Stimulated activated CD4-positive, alpha-beta T cell treated with anti-CD3 and anti-CD28 coated beads, Interleukin-15, amount 100 ng/mL, for 48 hours (primary cell): ENCODE results near the gene C1QTNF3.
A peak's percentile ranks its signal among the peaks of the same experiment; 100 is the strongest.
"Not testable (repeated sequence)": the region's sequence is repeated elsewhere in the genome, so short reads cannot be mapped to it uniquely, and the experiment has no call there.

Experiments
- DNase-seq, 2 donors: peaks; one replicate each; pipeline ENCODE4 v3.0.0-alpha.2; 2020; ENCODE audit warnings: low read depth in 2 of 2

The C1QTNF3 gene

DNA sequence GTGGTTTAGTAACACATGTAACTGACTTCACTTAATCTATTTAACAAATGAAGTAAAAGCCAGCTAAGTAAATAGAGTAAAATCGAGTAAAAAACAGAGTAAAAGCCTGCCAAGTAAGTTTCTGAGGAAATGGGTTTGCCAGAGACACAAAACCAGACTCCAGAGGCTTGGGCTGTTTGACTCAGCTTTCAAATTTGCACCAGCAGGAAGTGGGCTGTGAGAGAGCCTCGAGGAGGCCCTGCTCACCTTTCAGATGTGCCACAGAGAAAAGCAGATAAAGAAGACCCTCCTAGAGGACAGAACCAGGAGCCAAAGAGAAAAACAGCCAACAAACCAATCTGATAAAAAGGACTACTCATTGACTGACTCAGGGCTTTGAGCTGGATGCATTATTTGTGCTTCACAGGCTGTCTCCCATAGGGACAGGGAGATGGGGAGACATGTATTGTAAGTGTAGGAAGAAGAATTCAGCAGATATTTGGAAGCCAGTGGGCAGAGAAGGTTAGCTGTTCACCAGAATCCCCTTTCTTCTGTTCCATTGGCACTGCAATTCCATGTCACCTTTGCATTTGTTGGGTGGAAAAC lies 20.8 kb downstream of the C1QTNF3 start:
- peak; percentile 34 to 40 for DNase-seq

DNA sequence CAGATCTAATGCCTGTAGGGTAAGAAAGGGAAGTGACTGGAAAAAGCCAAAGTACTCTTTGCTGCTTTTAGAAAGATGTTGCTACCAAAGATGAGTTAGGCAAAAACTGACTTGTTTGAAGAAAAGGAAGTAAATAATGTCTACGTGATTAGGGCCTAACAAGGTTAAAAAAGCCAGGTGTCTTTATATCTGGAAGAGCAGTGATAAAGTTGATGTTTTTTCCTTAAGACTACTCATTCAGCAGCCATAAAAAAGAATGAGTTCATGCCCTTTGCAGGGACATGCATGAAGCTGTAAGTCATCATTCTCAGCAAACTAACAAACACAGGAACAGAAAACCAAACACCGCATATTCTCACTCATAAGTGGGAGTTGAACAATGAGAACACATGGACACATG lies 21.7 kb downstream of the C1QTNF3 start:
- no peak for DNase-seq

DNA sequence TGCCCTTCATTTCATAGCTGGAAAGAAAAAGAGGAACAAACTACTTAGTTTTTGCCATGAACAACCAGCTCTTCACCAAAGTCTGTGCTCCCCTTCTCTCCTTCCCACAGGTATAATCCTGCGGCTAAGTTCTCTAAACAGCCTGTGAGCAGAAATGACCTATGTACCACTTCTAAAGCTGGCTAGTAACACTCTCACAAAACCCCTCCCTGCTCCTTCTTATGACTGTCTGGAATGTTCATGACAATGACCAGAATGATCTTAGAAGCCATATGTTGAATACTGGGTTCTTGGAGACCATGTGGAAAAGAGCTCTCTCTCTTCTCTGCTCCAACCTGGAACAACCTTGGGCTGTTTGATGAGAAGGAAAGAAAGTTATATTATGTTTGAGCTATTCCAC lies 22.3 kb downstream of the C1QTNF3 start:
- DNase-seq, result no peak

DNA sequence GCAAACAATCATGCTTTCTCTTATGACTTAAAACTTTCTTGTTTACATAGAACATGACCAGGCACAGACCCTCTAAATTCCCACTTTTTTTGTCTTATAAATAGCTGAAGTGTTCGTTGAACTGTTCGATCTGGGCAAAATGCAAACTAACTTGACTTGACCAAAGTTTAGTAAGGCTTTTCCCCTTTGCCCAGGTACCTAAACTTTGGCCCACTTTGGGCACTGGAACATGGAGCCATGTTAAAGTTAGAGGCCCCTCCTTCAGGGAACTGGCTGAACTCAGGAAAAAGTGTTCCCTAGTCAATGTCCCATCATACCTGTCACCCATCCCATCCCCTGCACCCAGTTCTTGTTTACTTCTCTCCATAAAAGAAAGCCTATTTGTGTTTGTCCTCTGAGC lies 25.8 kb downstream of the C1QTNF3 start:
- DNase-seq, result no peak

DNA sequence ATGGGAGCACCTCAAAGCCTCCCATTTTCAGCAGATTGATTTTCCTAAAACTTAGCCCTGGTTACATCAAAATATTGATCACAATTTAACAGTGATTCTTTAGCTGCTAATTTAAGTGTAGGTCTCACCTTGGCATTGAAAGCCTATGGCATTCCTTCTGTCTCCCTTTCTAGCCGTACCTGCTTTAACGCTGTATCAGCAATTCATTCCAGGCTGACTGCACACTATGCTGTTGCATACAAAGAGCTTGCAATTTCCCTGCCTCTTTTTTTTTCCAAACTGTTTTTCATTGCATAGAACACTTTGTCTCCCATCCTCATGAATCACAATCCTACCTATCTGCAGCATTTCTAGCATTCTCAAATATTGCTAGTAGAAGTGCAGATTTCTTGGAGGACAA lies 26.3 kb downstream of the C1QTNF3 start:
- no peak for DNase-seq

DNA sequence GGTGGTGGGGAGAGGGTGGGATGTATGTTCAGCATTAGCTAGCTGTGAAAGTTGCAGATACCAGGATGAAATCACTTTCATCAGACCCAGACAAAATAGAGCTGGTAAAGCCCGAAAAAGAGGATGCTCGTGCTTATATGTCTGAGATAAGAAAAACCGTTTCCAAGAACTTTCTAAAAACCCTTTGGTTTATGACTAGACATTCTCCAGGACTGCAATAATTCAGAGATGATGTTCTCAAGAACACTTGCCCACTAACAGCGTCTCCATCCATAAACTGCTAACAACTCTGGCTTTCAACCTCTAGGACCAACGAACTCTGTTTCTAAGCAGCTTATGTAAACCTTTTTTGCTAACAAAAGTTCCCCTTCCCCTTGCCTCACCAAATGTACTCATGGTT lies 26.8 kb downstream of the C1QTNF3 start:
- no peak for DNase-seq

DNA sequence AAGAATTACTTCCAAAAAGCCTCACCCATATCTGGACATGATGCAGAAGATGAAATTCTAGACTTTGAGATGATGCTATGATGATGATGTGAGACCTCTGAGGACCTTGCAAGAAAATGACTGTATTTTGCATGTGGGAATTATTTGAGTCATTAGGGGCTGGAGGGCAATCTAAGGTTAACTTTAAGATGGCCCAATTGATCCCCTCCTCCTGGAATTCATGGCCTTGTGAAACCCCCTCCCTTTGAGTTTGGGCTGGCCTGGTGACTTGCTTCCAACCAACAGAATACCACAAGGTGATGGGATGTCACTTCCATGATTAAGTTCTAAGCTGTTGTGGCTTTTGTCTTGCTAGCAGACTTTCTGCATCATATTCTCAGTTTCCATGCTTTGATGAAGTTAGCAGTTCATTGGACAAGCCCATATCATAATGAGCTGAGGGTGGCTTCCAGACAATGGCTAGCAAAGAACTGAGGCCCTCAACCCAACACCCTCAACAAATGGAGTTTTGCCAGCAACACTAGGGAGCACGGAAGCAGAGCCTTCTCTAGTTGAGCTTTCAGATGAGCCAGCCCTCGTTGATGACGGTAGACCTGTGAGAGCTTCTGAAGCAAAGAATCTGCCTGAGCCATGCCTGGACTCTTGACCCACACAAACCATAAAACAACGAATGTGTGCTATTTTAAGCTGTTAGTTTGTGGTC lies 27.7 kb downstream of the C1QTNF3 start:
- DNase-seq, result no peak

DNA sequence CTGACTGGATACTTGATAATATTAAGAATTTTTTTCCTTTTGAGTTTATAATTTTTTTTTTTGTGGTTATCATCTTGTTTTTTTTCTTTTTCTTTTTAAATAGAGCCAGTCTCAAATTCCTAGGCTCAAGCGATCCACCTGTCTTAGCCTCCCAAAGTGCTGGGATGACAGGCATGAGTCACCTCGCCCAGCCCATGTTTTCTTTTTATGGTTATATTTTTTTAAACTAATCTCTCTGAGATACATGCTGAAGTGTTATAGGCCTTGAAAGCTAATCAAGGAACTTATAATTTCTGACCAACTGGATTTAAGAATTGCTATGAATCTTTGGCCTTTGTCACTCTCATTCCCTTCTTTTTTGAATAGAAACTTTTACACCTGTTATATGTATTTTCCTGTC lies 28.4 kb downstream of the C1QTNF3 start:
- DNase-seq, result no peak

DNA sequence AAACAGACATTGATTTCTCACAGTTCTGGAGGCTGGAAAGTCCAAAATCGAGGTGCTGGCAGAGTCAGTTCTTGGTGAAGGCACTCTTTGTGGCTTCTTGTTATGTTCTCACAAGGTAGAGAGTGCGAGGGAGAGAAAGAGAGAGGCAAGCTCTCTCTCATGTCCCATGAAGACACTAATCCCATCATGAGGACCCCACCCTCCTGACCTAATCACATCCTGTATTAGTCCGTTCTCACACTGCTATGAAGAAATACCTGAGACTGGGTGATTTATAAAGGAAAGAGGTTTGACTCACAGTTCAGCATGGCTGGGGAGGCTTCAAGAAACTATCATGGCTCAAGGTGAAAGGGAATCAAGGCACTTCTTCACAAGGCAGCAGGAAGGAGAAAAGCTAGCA lies 29.5 kb downstream of the C1QTNF3 start:
- DNase-seq, result no peak

DNA sequence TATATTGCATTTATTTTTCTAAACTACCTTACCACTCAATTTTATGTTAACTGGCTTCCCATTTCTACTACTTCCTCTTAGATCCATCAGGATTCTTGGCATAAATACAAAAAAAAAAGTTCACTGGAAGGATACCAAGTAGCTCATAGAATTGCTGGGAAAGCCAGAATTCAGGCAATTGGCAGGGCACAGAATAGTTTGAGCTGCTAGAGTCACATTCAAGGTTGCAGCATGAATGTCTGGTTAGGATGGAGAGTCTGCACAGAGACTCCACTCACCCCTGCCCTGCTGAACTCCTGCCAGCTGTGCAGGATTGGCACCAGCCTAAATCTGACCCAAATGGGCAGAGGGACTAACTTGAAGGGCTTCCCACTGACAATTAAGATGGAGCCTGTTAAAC lies 30.2 kb downstream of the C1QTNF3 start:
- no peak for DNase-seq

DNA sequence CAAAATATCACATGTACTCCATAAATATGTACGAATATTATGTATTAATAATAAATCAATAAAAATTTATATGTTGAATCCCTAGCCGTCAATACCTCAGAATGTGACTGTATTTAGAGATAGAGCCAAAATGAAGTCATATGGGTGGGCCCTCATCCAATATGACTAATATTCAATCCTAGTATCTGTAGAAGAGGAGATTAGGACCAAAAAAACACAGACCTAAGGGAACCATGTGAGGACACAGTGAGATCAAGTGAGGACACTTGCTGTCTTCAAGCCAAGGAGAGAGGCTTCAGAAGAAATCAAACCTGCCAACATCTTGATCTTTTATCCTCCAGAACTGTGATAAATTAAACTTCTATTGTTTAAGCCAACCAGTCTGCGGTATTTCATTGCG lies 31.5 kb downstream of the C1QTNF3 start:
- DNase-seq, result no peak

DNA sequence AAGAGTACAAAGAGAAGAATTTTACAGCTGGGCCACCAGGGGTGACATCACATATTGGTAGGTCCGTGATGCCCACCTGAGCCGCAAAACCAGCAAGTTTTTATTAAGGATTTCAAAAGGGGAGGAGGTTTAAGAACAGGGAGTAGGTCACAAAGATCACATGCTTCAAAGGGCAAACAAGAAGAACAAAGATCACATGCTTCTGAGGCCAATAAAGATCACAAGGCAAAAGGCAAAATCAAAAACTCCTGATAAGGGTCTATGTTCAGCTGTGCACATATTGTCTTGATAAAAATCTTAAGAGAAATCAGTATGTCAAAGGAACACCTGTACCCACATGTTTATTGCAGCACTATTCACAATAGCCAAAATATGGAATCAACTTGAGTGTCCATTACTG lies 32.9 kb downstream of the C1QTNF3 start:
- DNase-seq, result not testable (repeated sequence)

DNA sequence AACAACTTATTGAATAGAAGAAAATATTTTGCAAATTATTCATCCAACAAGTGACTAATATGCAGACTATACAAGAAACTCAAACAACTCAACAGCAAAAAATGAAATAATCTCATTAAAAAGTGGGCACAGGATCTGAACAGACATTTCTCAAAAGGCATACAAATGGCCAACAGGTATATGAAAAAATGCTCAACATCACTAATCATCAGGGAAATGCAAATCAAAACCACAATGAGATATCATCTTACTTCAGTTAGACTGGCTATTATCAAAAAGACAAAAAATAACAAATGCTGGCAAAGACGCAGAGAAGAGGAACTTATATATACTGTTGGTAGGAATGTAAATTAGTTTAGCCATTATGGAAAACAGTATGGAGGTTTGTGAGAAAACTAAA lies 33.4 kb downstream of the C1QTNF3 start:
- no peak for DNase-seq

DNA sequence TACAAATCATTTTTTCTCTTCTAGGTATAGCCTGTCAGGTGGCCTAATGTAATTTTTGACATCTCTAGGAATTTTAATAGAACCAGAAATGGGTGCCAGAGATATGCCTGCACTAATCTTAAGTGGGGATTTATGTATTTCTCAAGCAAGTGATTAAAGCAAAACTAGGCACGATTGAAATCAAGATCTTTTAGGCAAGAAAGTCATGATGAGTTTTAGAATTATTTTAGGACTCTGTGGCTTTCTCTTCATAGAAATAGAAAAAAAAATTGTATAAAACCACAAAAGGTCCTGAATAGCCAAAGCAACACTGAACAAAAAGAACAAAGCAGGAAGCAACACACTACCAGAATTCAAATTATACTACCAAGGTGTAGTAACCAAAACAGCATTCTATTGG lies 34.2 kb downstream of the C1QTNF3 start:
- DNase-seq, result no peak

DNA sequence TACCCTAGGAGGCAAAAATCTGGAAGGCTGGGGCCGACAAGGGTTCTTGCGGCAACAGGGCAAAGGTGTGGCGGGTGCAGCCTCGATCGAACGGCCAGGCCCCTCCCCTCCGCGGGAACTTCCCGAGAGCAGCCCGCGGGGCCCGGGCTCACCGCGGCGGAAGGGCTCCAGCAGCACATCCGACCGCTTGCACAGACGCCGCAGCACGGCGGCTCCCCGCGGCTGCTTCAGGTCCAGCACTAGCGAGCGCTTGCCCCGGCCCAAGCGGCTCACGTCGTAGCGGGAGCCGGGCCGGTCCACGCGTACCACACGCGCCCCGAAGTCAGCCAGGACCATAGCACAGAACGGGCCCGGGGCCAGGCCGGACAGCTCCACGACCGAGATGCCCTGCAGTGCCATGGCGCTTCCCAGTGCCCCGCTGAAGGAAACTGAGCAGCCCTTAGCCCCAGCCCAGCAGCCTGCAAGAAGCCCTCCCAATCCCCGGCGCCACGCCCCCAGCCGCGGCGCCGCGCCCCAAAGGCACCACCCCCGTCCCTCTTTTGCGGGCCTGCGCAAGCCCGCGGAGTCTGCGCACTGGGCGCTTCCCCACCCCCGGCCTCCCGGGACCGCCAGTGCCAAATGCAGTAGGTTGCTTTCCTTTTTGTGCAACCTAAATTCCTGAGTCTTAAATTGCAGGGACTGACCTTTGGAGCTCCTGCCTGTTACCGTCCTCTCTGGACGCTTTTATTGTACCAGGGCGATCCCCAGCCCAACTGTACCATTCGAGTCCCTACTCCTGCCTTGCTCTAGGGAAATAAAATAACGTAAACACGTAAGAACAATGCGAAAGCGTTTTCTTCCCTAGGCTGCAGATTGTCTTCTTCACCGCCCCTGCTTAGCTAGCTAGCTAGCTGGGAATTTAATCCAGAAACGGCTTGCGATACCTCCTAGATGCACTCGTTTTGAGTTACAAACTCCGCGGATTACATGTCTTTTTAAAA lies 35.1 kb downstream of the C1QTNF3 start, which contains the start of gene AMACR:
Gene AMACR, minus strand, starts transcription at position 430 of the 980 bp plus-strand sequence. Its CDS starts 31 bp downstream, at position 399.
- peak; percentile 73 to 82 for DNase-seq

DNA sequence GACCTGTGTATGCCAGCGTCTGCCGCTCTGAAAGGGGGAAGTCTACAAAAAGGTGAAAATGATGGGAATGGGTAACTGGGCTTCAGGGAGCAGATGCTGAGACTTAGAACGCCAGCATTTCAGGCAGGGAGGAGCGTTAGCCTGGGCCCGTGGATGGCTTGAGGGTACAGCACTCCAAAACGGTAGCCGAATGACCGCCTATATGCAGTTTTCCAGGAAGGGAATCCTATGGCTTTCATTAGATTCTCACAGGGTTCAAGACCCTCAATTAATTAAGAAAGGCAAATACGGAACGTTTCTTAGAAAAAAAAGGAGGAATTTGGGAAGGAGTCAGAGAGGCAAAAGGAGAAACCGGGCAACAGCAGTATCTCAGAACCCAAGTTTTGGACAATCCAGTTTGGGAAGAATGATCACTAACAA lies 35.8 kb downstream of the C1QTNF3 start:
- DNase-seq, result no peak

DNA sequence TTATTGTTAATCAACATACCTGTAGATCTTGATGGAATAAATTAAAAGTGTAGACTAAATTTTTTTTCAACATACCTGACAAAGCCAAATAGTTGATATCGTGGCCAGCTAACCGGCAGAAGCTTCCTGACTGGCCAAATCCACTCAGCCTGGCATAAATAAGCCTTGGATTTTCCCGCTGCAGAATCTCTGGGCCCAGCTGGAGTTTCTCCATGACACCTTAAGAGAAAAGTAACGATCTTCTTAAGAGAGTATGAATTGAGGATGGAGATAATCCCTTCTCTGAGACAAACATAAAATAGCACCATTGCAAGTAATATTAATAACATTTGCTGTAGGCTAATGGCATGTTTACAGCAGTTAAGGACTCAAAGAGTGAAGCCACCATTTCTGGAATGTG lies 37.3 kb downstream of the C1QTNF3 start:
- DNase-seq, result no peak

DNA sequence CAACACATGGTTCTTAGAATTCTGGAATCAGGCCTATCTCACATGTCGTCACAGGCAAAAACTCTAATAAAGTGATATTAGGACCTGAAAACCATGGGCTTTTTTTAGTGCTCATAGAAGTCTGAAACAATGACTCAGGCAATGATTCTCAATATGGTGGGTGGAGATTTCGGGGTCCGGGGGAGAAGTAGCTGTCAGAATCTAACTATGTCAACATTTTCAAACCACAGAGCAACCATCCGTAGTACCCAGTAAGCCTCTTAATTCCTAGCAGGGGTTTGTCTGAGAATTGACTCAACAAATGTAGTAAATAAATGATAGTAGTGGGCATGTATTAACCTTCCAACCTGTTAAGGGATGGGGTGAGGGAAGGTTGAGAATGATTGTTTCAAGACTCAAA lies 37.8 kb downstream of the C1QTNF3 start:
- no peak for DNase-seq

DNA sequence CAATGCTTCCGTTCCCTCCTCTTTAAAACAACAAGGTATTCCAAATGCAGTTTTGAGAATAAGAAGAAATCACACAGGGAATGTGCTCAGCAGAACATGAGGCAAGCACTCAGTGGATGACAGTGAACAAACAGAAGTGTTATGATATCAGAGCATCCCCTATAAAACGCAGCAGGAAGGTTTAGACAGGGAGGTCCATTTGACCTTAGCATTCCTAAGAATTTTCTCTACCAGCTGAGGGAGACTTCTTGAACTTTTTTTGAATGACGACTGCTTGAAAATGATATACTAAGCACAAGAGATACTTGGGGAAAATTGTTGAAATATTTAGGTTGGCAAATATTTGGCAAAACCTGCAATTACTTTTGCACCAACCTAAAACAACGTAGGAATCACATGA lies 39.1 kb downstream of the C1QTNF3 start:
- DNase-seq, result no peak

DNA sequence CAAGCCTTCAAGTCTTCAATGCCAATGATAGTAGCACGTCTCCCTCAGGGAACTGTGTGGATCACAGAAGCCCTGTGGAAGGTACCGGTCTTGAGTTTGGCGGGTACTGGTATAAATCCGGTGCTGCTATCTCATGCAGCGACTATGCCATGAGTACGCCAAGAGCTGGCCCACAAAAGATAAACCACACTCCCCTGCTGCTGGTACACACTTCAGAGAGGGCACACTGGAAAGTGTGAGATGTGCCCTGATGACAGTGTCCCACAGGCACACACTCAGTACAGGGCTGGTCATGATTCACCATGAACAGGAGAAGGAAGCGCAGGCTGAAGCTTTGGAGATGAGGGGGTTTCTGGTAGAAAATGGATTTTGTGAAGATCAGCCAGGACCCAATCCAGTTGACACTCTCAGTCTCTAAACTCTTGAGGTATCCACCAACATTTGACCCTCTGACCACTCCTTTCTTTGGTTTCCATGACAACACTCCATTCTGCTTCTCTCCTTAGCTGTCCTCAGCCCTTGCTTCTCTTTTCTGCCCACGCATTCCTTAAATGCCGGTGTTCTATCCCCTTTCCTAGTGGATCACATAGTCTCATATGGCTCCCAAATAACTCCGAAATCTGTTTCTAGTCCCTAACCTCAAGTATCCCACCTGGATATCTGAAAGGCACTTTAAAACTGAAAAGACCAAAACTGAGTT lies 40.2 kb downstream of the C1QTNF3 start:
- DNase-seq, result no peak

DNA sequence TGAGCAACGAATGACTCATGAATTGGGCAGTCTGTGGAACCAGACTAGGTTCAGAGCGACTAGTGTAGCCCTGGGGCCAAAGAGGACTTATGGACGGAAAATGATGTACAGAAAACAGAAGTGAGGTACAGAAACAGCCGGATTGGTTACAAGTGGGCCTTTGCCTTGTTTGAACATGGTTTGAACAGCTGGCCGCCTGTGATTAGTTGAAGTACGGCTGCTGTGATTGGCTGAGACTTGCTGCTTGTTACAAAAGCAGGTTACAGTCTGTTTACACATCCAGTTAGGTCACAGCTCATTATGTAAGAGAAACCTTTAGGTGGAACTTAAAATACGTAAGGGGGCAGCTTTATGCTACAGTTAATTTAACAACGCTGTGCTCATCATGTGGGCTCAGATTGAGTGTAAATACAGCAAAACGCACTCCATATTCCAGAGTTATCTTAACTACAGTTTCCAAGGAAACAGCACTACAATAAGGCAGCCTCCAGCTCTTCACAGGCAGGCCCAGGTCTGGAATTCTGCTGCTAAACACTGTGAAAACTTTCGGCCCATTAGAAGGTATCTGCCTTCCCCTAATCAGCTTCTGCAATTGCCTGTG lies 41.7 kb downstream of the C1QTNF3 start:
- DNase-seq, result no peak

DNA sequence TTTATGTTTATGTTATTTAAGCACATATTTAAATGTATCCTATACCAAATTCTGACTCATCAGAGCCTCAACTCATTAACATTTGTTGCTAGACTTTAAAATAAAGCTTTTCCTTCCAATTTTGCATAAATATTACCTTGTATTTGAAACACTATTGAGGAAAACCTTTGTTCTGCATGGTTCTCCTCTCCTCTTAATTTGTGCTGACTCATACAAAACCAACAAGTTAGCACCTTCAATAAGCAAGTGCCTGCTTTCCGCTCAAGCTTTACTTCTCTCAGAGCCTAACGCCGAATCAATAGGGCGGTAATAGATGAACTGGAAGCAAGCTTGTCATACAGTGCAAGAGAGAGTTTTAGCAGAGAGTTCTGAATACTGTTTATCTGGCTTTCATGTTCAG lies 43.0 kb downstream of the C1QTNF3 start:
- DNase-seq, result no peak
